Hippocampal formation (tissue), 2 donors: ENCODE measurements around the gene AOPEP.

Source experiments
- DNase-seq, 2 donors: peaks; one replicate each; lab custom pipeline; 2025; lab: John Stamatoyannopoulos, UW

The AOPEP gene

DNA sequence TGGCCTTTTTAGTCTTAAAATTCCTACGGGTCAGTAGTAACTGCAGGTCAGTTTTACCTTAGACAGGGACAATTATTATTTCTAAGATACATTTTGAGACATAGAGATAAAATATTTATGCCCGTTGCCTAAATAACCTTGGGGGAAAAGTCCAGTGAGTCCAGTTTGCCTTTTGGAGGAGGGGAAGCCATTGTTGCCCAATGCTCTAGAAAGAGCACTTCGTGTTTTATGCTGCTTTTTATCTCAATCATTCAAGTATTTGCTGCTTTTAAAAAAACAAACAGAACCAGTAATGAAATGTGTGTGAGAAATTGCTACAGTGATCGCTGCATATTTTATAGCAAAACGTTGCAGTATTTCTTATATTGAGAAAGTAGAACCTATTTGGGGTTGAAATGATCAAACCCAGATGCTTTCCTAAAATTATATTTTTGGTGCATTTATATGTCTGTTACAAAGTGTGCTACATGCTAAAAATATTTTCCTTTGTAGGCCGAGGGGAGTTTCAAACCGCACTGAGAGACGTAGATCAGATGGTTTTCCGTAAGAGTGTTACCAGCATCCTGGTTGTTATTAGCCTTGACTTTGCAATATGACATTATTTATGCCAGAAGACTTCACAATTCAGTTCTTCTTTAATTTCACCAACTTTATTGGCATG lies 266.8 kb downstream of the AOPEP start:
- no peak for DNase-seq

DNA sequence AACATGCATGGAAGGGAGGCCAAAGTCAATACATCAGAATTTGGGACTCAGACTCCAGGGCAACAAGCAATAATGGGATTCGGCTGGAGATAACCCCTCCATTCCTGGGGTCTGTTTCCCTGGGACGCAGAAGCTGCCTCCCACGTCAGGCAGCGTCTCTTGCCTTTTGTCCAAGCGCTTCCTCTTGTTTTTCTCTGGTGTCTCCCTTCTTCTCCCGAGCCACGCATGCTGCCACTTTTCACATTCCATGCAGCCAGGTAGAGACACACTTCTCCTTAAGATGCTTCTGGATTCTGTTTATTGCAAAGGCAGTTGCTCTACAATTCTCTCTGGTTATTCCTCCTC lies 267.3 kb downstream of the AOPEP start:
- DNase-seq = no peak

DNA sequence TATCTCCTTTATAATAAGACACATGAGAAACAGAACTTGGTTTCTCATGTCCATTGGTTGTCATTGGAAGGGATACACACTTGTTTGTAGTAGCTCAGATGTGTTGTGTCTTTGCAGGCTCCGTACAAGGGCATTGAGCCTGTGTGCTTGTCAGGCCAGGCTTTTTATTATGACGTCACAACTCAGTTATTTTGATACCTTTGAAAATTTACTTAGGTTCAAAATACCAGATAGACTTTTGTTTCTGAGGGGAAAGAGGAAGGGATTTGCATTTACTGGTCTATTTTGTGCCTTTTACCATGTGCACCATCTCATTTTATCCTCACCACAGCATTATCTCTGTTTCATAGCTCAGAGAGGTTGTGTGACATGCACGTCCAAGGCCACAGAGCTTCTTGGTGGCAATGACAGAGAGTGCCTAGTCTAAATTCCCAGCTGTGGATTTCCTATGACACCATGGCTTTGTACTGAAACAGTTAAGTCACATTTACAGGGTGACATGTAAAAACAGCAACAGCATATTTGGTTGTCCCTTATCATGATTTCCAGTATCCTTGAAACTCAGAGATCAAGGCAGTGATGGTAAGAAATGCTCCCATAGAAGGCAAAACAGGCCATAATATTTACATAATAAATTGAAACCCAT lies 268.7 kb downstream of the AOPEP start:
- no peak for DNase-seq

DNA sequence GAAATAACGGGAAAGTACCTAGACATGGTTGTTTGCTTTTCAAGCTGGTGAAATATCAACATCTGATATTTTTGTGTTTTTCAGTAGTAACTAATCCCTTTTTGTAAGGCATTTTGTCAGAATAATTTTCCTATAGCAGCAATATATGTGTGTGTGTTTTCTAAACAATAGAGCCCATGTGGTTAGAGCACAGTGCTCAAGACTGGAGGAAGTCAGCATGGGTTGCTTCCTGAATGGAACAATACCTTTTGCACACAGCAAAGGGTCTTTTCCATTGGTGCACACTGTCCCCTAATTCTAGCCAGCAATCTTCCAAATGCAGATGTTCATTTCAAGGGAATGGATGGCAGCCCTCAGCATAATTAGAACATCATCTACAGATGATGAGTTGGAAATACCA lies 270.1 kb downstream of the AOPEP start:
- no peak for DNase-seq

DNA sequence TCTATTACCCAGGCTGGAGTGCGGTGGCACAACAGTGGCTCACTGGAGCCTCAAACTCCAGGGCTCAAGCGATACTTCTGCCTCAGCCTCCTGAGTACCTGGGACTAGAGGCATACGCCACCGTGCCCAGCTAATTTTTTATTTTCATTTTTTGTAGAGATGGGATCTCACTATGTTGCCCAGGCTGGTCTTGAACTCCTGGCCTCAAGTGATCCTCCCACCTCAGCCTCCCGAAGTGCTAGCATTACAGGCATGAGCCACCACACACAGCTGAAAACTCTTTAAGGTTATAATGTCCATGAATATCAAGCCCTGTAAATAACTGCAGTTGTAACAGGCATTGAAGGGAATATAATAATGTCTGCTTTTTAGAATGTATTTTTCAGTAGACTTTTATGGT lies 271.2 kb downstream of the AOPEP start:
- no peak for DNase-seq

DNA sequence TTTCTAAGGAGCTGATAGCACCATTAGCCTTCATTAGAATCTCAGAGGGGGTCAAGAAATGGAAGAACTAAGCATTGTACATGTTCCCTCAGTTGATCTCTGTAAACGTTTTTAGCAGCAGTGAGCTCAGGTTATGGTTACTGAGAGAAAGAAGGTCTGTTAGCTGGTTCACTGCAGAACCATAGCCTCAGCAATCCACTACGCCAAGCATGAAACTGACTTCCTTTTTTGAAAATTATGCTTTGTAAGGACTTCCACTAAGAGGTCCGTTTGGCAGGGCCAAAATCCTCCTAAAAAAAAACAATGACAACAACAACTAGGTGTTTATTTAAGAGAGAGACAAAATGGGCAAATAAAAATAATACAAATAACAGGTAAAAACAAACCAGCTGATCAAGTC lies 273.3 kb downstream of the AOPEP start:
- no peak for DNase-seq

DNA sequence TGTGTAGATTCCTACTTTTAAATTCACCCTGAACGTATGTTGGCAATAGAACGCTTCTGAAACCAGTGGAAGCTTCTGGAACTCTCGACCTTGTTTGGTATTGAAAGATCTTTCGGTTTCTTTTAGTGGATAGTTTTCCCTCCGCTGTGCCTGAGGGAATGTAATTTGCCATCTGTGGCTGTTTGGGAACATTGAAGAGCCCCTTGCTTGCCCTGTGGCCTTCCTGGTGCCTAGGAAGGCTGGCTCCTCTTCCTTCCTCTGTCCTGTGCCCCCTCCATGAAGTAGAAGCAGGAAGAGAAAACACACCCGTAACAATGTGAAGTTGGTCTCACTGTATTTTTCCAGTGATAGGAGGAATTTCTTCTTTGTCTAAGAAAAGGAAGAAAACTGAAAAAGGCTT lies 274.3 kb downstream of the AOPEP start:
- DNase-seq = no peak

DNA sequence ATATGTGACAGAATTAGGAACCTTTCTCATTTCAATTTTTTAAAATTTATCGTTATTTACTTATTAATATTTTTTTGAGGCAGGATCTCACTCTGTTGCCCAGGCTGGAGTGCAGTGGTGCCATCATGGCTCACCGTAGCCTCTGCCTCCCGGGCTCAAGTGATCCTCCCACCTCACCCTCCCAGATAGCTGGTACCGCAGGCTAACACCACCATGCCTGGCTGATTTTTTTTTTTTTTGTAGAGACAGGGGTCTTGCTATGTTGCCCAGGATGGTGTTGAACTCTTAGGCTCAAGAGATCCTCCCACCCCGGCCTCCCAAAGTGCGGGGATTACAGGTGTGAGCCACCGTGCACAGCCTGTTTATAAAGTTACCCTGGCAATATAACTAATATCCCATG lies 275.2 kb downstream of the AOPEP start:
- DNase-seq = no peak

DNA sequence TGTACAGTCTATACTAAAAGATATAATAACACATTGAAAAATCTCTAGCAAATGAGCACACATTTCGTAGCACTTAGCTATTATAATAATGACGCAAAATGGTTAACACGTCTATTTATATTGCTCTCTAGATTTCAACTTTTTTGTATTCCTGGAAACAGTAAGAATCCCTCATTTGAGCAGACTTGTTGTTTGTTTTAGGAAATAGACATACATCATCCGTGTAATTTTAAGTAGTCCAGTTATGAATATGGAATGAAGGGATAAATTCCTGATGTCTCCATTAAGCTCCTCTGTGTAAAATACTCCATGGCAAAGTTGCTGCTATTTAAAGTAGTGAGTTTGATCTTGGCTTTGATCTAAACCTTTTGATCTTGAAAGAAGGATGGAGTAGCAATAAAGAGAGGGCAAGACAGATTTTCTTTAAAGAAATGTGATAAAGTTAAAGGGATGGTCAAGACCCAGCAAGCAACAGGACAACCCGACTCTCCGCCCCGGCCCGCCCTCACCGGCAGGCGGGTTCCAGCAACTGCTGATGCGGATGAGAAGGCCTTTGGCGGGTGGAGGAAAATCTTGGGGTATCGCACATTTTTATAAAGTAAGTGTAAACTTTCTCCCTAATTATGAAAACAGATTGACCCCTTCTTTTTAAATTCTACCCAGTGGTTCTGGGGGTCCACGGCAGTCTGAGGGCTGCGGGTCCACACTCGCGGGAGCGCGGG lies 277.4 kb downstream of the AOPEP start:
- peak; percentile 32 to 44 for DNase-seq

DNA sequence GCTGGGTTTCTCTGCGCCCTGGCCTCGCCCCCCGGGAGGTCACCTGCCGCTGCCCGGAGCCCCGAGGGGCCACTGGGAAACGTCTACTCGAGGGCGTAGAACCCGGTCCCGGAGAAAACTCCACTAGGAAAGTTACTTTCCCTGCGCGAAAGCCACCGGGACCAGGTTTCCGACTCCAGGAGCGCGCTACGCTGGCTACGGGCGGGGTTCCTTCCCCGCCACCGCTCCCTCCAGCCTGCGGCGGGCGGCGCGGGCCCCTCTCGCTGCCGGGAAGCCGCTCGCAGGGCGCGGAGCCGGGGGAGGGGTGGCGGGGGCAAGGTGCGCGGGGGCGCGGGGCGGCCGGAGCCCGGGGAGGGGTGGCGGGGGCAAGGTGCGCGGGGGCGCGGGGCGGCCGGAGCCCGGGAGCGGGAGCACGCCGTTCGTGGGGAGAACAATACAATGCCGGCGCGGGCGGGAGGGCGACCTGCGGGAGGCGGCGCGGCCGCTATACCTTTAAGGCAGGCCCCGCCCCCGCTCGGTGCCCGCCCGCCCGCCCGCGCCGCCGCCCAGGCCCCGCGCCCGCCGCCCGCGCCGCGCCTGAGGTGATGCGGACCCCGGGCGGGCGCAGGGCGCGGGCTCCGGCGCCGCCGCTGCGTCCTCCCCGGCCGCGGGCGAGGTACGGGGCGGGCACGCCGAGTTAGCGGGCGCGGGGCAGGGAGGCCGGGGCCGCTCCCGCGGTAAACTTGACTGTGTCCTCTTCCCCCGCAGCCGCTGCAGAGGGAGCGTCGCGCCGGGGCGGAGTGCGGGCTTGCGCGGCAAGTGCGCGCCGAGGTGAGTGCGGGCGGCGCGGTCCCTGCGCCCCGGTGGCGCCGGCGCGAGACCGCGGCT lies 278.1 kb downstream of the AOPEP start:
- no peak for DNase-seq

DNA sequence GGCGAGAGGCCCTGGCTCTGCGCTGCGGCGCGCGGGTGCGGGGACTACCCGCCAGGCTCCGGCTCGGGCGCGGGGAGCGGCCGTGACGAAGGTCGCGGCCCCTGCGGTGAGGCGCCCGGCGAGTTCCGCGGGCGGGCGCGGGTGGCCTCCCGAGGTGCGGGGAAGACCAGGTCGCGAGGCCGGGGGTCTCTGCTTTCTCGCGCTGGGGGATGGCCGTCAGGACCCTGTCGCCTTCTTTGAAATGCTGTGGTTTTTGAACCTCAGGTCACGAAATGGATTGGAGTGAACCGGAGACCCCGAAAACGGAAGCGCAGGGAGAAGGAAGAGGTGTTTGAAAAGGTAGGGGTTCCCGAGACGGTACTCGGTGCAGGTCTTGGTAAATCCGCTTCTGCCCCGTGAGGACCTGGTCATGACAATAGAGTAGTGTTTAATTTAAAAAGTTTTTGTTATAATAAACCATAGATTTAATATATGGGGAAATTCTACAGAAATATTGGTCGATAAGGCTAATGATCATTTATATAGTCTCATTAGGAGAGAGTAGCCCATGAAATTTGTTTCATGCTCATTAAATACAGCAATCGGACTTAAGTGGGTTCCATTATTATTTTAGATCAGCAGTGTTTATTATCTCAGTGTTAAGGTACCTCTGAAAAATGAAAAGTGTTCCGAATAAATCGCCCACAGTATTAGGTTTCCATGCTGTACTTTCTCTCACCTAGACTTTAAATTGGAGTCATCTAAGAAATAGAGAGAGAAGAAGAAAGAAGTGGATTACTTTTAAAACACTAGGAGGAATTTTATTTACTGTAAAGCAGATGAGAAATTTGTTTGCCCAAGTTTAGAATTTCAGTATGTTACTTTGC lies 279.0 kb downstream of the AOPEP start:
- no peak for DNase-seq

DNA sequence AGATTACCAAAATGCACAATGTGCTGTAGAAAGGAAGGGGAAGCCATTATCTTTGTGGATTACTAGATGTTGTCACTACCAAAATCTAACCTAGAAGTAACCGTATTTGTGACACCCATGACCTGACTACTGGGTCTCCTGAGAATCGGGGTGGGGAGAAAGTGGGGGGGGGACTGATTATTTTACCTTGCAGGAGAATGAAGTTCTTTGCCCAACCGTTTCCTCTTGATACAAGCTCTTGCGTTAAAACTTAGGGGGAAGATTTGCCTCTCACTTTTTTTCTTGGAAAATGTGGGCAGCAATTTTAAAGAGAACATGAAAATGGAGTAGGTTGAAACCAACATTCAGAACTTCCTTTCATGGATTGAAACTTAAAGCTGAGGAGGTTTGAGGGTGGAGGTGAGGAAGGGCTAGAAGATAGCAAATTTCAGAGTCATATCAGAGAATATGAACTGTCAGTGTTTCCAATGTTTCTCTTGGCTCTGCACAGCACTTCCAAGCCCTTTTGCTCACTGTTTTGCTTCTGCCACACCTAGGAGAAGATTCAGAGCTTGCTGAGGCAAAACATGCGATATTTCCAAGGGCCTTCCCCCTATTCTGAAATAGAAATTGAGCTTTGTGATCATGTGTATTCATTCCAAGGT lies 280.8 kb downstream of the AOPEP start:
- no peak for DNase-seq

DNA sequence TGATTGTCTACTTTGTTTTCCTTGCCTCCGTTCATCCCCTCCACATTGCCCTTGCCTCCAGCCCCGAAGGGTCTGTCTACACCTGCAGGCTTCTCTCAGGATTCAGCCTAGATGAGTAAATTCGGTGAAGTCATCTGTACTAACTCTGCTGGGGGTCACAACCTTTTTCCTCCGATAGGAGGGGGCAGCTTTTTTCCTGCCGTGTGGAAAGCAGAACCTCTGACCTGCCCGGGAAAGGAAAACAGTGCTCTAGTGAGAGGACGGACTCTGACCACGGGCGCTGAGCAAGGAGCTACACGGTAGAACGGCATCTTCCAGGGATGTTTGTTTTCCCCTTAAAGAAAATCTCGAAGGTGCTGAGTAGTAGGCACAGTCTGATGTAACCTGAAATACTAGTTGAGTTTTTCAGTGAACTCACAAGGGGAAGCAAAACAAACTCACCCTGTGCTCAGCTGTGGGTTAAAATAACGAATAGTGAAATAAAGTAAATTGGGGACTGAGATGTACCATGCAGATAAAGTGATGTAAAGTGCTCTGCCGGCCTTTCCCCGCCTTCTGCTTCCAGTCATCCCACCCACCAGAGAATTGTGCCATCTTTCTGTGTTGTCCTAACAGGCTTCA lies 281.8 kb downstream of the AOPEP start:
- peak in 1 of 2 donors; percentile 29 for DNase-seq

DNA sequence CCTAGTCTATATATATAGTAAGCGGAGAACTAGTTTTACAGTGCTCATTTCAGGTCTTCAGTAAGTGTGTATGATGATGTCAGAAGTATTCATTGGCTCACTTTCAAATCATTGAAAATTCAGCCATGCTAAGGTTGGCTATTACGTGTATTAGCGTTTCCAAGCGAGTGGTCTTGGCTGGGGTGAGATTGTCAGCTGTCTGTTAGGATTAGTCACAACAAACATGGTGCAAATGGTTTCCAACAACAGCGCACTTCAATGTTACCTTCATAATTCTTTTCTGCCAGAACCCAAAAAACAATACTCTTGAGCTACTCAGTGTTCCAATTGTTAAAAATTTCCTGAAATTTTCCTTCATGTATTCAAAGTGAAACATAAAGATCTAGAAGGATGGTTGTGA lies 283.0 kb downstream of the AOPEP start:
- no peak for DNase-seq

DNA sequence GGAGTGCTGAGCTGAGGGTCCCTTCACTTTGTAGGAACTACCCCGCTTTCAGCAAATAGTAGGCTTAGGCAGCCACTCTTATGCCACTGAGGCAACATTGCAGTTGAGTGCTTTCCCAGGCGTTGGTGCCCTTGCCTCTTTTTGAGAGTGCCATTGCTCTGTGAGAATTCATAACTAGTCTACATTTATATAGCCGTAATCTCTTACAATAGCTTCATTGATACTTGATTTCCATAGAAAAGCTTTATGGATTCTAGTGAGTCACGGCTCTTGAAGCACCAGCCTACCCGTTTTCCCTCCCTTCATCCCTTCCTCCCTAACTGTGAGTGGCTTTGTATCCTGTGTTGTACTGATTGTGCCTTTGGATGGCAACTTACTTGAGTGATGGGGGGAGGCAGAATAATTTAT lies 283.9 kb downstream of the AOPEP start:
- DNase-seq = peak; percentile 33 to 72

DNA sequence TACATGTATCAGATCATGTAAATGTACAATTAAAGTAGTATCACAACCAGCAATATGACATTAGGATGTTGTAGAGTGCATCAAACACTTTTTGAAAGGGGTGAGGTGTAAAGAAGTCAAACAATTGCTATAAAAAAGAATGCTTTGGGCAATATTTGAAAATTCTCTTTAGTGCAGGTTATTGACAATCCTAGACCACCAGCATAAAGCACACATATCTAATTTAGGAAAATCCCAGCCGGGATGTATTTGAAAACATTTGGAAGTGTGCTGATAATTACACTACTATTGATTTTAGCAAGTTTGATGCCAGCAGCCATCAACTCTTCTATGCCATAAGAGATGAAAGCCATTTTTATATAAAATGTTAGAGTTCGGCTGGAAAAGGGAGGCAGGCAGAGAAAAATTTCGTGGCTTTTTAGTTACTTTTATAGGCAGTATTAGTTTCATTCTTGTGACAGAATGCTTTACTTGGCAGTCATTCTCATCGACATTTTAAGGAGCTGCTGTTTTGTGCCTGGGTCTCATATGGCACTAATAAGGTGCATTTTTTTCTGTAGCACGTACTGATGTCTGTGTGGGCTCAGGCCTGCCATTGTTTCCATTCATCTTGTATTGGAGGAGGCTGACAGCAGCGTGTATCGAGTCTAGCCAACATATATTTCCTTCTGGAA lies 285.7 kb downstream of the AOPEP start:
- DNase-seq = no peak

DNA sequence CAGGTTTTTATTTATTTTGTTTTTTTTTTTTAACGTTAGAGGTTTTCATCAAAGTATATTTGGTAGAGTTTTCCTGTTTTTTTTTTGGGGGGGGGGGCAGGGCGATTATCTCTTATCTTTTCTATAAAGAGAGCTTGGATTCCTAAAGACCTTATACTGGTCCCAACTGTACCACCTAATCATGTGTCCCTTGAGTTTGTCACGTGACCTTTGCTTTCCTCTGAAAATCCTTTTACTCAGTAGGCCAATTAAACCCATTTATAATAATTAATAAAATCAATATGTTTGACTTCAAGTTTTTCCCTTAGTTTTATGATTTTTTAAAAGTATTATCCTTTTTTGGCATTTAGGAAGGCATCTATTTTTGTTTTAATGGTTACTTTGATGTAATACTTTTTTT lies 286.4 kb downstream of the AOPEP start:
- no peak for DNase-seq

DNA sequence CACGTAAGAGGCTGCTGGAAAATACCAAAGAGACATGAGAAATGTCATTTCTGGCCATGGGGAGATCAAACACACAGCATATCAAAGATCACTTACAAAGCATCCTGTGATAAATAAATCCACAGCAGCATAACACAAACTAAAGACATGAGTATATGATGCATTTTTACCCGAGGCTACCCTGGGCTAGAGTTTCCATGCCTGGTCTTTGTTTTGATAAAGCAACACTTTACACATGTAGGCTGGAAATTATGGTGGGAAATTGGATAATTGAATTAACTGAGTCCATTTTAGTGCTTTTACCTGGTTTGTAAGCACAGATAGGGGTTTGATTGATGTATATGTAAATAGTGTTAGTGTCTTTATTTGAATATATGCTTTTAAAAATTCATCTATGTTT lies 288.4 kb downstream of the AOPEP start:
- DNase-seq = no peak

DNA sequence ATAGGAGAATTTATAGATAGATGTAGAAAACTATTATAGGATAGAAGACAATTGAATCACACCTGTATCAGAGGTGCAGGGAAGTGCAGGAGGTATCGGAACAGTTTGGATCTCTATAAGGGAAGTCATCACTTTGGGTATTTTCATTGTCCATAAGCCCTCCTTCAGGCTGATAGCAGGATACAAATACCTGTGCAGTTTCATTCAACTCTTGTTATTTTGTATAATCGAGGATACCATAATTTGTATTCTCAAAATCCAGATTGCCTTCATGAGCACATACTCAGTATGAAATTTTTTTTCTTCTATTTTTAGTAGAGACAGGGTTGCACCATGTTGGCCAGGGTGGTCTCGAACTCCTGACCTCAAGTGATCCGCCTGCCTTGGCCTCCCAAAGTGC lies 289.1 kb downstream of the AOPEP start:
- DNase-seq = no peak

DNA sequence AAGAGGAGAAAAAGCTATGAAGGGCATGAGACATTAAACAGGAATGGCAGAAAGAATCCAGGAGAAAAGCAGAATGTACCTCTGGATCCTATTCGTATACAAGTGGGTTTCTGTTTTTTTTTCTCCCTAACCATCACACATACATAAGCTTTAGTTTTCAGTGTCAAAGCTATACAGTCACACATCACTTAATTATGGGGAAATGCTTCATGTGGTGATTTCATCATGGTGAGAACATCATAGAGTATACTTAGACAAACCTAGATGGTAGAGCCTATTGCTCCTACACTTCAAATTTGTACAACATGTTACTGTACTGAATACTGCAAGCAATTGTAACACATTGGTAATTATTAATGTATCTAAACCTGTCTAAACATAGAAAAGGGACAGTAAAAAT lies 290.6 kb downstream of the AOPEP start:
- DNase-seq = no peak
